Hepatocyte (in vitro differentiated cells): ENCODE results near the gene JHY. TPM values are rescaled to one million over a fixed set of nuclear protein-coding genes. Genes with fewer than 3 reads are reported as not detected.

Experiments
- DNase-seq: peaks from one replicate; pipeline ENCODE4 v3.0.0-alpha.2; 2016; ENCODE audit warnings: low spot score
- H2AFZ ChIP-seq: fragments of 200-600 bp; sonication (generic); 2 replicates; pipeline ENCODE4 v1.6.0; 2016; ENCODE audit warnings: antibody characterized with exemption, mild to moderate bottlenecking
- H3K27ac ChIP-seq: fragments of 200-600 bp; sonication (generic); 2 replicates; pipeline ENCODE4 v1.5.1; 2016; ENCODE audit warnings: mild to moderate bottlenecking
- H3K27me3 ChIP-seq: fragments of 200-600 bp; sonication (generic); 2 replicates; pipeline ENCODE4 v1.6.1; 2016
- H3K36me3 ChIP-seq: fragments of 200-600 bp; sonication (generic); replicated peaks from 2 replicates; pipeline ENCODE4 v1.5.1; 2016; ENCODE audit warnings: low read depth; ENCODE audit not compliant: insufficient read depth
- H3K4me1 ChIP-seq: fragments of 200-600 bp; sonication (generic); 2 replicates; pipeline ENCODE4 v1.5.1; 2016; ENCODE audit warnings: mild to moderate bottlenecking, moderate library complexity; ENCODE audit not compliant: insufficient read depth
- H3K4me2 ChIP-seq: fragments of 200-600 bp; sonication (generic); 2 replicates; pipeline ENCODE4 v1.6.0; 2016
- H3K4me3 ChIP-seq: fragments of 200-600 bp; sonication (generic); 2 replicates; pipeline ENCODE4 v1.5.1; 2016; ENCODE audit warnings: mild to moderate bottlenecking
- H3K79me2 ChIP-seq: fragments of 200-600 bp; sonication (generic); 2 replicates; pipeline ENCODE4 v1.6.0; 2017; ENCODE audit warnings: mild to moderate bottlenecking
- H3K9me2 ChIP-seq: fragments of 200-600 bp; sonication (generic); replicated peaks from 2 replicates; pipeline ENCODE4 v1.6.0; 2017; ENCODE audit warnings: mild to moderate bottlenecking; ENCODE audit not compliant: insufficient read depth
- H3K9me3 ChIP-seq: fragments of 200-600 bp; sonication (generic); 2 replicates; pipeline ENCODE4 v1.5.1; 2016; ENCODE audit warnings: low read depth, mild to moderate bottlenecking
- H4K20me1 ChIP-seq: fragments of 200-600 bp; sonication (generic); 2 replicates; pipeline ENCODE4 v1.6.0; 2016; ENCODE audit warnings: mild to moderate bottlenecking; ENCODE audit not compliant: insufficient read depth, poor library complexity, severe bottlenecking
- CTCF ChIP-seq: fragments of 200-600 bp; sonication (generic); IDR thresholded peaks from 2 replicates; pipeline ENCODE4 v1.5.1; 2016; ENCODE audit warnings: antibody characterized with exemption, mild to moderate bottlenecking; ENCODE audit not compliant: poor library complexity
- EZH2 ChIP-seq: fragments of 200-600 bp; sonication (generic); IDR thresholded peaks from 2 replicates; pipeline ENCODE4 v1.6.1; 2016; ENCODE audit warnings: antibody characterized with exemption, mild to moderate bottlenecking, borderline replicate concordance
- EZH2phosphoT487 ChIP-seq: fragments of 200-600 bp; sonication (generic); IDR thresholded peaks from one replicate; pipeline ENCODE4 v1.6.1; 2018; ENCODE audit warnings: antibody characterized with exemption, mild to moderate bottlenecking, low read depth, moderate library complexity; ENCODE audit not compliant: unreplicated experiment, severe bottlenecking
- WGBS: methylation state at CpG from one replicate; pipeline ENCODE4 v1.1.6; 2016; ENCODE audit warnings: low lambda C conversion rate; ENCODE audit errors: missing lambda C conversion rate; 5-methylcytosine and 5-hydroxymethylcytosine counted together
- polyA plus RNA-seq: library from polyadenylated mRNA; unstranded; fragments of >200 nt; fragmentation: Nextera tagmentation; extraction: Ambion mirVana; gene quantifications from 2 replicates; pipeline ENCODE4 v1.2.1, GENCODE V29; 2016
- total RNA-seq: library from RNA; depleted of rRNA; stranded (reverse); fragments of >200 nt; gene quantifications from 2 replicates; pipeline ENCODE4 v1.2.3, GENCODE V29; 2014

Gene JHY
- total and polyA plus RNA-seq, 2 experiments from 2014 or later: 2.8 to 3.0 TPM

- no peak for TF ChIP-seq CTCF
- TF ChIP-seq EZH2: no peak
- TF ChIP-seq EZH2phosphoT487: no peak
- no peaks in the 10 kb centered on the region for H3K79me2 ChIP-seq
- H3K36me3 ChIP-seq: no peaks in the 10 kb centered on the region
- no peaks in the 10 kb centered on the region for H4K20me1 ChIP-seq
- no peak overlapping the region for H2AFZ ChIP-seq
- no peak overlapping the region for H3K4me2 ChIP-seq
- no peaks in the 10 kb centered on the region for H3K27me3 ChIP-seq
- H3K9me2 ChIP-seq: no peaks in the 10 kb centered on the region
- H3K9me3 ChIP-seq: no peaks in the 10 kb centered on the region
- no peak overlapping the region for H3K4me3 ChIP-seq
- WGBS: 89% methylated on average over 1 of the region's 1 CpG
- no peak overlapping the region for H3K27ac ChIP-seq
- DNase-seq: no peak
- H3K4me1 ChIP-seq: no peaks in the 10 kb centered on the region
Measured at GRCh38 chr11:122848186-122848585, 34.4 kb upstream of the JHY start.

GRCh38 chr11:122850076-122850631 lies 32.4 kb upstream of the JHY start:
- H4K20me1 ChIP-seq: no peaks in the 10 kb centered on the region
- 39% methylated on average over 7 of the region's 7 CpGs for WGBS
- no peak overlapping the region for H3K4me2 ChIP-seq
- H3K9me3 ChIP-seq: no peaks in the 10 kb centered on the region
- H3K27me3 ChIP-seq: no peaks in the 10 kb centered on the region
- peak; percentile 10 for DNase-seq
- no peaks in the 10 kb centered on the region for H3K9me2 ChIP-seq
- H3K4me3 ChIP-seq: no peak overlapping the region
- H3K27ac ChIP-seq: no peak overlapping the region
- H3K36me3 ChIP-seq: no peaks in the 10 kb centered on the region
- H2AFZ ChIP-seq: no peak overlapping the region
- no peaks in the 10 kb centered on the region for H3K4me1 ChIP-seq
- TF ChIP-seq CTCF (no peak), EZH2 (no peak), EZH2phosphoT487 (no peak)
- no peaks in the 10 kb centered on the region for H3K79me2 ChIP-seq

- WGBS: 84% methylated on average over 12 of the region's 12 CpGs
- H3K4me2 ChIP-seq: no peak overlapping the region
- no peak overlapping the region for H3K4me3 ChIP-seq
- no peaks in the 10 kb centered on the region for H3K27me3 ChIP-seq
- TF ChIP-seq EZH2phosphoT487 (no peak), CTCF (no peak), EZH2 (no peak)
- no peaks in the 10 kb centered on the region for H3K4me1 ChIP-seq
- H4K20me1 ChIP-seq: no peaks in the 10 kb centered on the region
- no peaks in the 10 kb centered on the region for H3K36me3 ChIP-seq
- H3K9me2 ChIP-seq: no peaks in the 10 kb centered on the region
- H3K79me2 ChIP-seq: no peaks in the 10 kb centered on the region
- no peak for DNase-seq
- H2AFZ ChIP-seq: no peak overlapping the region
- H3K9me3 ChIP-seq: no peaks in the 10 kb centered on the region
- H3K27ac ChIP-seq: no peak overlapping the region
Measured at GRCh38 chr11:122851366-122851966, 31.1 kb upstream of the JHY start.
